Nucleus accumbens (tissue), 56 donors: Measurements from ENCODE around the gene C1orf21.
A peak's percentile ranks its signal among the peaks of the same experiment; 100 is the strongest.

Experiments used
- DNase-seq, 56 donors: peaks; one replicate each; lab custom pipeline; 2025; lab: John Stamatoyannopoulos, UW

The C1orf21 gene

GRCh38 chr1:184672013-184672726 lies 285.3 kb downstream of the C1orf21 start:
- peak in 8 of 56 donors; percentile 12 to 36 (median 24) for DNase-seq

DNA sequence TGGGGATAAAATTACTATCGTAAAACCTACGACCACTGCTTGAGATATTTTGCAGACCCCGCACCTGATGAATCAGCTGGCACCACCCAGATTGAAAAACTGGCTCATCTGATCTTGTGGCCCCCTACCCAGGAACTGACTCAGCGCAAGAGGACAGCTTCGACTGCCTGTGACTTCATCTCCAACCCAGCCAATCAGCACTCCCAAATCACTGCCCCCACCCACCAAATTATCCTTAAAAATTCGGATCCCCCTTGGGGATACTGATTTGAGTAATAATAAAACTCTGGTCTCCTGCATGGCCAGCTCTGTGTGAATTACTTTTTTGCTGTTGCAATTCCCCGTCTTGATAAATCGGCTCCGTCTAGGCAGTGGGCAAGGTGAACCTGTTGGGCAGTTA lies 286.5 kb downstream of the C1orf21 start:
- no peak for DNase-seq

- no peak for DNase-seq
Observed at GRCh38 chr1:184677344-184677743, 290.5 kb downstream of the C1orf21 start.
